Midbrain (tissue), 1 donor: ENCODE data around the gene CYB561.

Experiments used
- DNase-seq: peaks from one replicate; lab custom pipeline; 2025; lab: John Stamatoyannopoulos, UW

The CYB561 gene

DNA sequence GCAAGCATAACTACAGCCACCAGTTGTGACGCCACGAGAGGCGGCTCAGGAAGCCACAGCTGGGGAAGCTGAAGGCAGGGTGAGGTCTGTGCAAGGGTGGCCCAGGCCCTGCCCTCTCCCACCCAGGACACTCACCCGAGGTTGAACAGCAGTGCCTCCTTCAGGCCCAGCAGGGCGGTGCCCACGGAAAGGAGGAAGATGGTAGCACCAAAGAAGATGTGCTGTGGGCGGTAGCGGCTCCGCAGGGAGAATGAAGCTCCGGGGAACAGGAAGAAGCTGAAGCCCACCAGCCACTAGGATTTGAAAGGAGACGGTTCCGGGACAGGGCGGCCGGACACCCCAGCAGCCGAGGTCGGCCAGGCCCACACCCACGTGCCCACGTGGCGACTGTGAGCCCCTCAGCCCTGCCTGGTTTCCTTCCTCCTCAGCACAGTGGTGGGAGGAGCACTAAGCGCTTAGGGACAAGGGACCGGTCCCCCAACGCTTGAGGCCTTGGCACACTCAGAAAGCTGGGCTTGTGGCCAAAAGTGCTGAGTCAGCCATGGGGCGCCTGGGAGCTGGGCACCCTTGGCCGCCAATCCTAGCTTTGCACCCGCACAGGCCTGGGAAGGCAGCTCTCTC lies 11.0 kb downstream of the CYB561 start:
- peak; percentile 67 for DNase-seq

DNA sequence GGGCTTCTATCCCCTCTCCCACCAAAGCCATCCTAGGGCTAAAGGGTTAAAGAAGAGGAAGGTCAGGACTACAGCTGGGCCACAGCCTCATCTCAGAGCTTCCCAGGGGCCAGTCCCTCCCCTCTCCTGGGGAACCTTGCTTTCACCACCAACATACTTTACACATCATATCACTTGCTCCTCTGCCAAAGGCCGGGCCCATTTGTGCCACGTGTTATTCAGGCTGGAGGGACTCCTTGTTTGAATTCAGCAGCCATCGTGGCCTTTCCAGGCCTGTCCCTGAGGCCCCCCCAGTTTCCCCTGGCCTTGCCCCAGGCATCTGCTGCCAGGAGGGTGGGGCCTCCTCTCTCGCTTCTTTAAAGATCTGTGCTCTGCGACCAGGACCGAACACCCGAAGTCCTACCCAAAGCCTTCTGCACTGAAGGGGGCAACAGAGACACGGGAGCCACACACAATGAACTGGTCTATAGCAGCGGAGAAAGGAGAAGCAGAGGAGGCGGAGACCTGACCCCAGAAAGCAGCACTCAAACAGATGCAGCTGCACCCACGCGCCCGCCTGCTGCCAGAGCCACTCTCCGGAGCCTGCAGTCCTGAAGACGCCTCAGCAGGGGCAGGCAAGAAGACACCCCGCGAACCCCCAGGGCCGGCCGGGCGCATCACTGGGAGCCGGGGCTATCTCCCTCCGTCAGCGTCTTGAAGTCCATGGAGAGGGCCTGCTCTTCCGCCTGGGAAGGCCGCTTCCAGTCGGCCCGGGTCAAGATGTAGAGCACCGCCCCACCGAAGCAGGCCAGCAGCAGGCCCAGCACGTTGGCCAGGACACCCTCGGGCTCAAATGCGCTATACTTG lies 12.1 kb downstream of the CYB561 start:
- no peak for DNase-seq

GRCh38 chr17:63431939-63432804 lies 13.9 kb downstream of the CYB561 start:
- DNase-seq = no peak

GRCh38 chr17:63431618-63431938 lies 14.5 kb downstream of the CYB561 start:
- DNase-seq = no peak

DNA sequence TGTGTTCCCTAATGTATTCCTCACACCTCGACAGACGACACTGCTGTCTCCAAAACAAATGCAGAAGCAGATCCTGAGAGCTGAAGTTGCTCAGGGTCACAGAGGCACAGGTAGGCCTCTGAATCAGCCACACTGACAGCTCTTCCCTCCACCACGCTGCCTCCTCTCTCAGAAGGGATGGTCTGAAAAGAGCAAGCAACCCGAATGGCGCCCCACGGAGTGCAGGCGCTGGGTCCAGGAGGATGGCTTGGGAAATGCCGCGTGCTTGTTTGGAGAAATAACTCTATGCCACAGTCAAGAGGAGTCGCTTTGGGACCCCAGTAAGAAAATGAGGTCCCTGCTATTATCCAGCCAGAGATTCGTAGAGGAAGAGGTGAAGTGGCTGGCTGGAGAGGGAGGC lies 15.9 kb downstream of the CYB561 start:
- no peak for DNase-seq

DNA sequence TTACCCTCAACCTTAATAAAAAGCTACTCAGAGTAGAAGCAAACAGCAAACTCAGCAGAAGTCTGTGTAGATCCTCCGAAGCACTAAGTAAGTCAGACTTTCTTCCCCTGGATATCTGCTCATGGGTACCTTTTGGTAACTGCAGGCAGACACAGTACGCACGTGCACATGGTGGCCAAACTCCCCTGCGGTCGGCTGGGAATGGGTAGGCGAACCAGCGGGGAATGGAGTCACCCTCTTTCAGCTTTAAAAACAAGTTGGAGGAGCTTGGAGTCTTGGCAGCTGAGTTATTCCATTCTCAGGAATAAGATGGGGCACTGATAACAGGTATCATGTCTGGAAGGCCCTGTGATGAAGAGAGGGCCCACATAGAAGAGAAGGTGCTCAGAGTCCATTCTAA lies 16.3 kb downstream of the CYB561 start:
- no peak for DNase-seq

DNA sequence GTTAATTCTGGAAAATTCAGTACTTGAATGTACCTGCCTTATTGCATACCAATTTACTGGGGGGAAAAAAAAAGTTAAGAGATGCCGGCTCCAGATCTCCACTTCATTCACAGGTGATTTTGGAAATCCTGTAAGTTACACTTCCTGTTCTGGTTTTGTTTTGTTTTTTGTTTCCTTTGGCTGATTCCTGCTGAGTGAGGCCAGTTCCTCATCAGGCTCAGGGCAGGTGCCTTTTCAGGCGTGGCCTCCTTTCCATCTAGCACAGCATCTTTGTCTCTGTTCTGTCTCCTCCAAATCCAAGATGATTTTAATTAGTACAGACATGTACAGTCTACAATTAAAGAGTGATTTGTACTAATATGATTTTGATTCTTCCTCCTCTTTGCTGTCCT lies 19.2 kb downstream of the CYB561 start:
- DNase-seq = no peak

GRCh38 chr17:63426041-63426916 lies 19.8 kb downstream of the CYB561 start:
- DNase-seq = no peak

DNA sequence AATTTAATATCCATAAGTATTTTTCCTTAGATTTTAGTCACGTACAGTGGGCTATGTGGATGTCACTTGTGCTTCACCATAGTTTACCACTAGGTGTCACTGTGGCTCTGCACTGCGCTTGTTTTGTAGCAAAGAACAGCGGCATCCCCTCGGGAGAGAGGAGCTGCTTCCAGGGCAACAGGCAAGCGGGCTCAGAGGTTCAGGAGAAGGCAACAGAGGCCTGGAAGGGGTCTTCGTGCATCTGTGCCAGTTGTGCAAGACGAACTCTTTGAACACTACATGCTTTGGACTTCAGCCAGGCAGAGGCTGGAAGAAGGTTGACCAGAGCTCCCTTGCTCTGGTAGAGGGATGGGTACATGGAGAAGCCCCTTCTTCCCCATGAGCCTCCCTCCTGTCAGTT lies 20.6 kb downstream of the CYB561 start:
- DNase-seq = peak; percentile 81

DNA sequence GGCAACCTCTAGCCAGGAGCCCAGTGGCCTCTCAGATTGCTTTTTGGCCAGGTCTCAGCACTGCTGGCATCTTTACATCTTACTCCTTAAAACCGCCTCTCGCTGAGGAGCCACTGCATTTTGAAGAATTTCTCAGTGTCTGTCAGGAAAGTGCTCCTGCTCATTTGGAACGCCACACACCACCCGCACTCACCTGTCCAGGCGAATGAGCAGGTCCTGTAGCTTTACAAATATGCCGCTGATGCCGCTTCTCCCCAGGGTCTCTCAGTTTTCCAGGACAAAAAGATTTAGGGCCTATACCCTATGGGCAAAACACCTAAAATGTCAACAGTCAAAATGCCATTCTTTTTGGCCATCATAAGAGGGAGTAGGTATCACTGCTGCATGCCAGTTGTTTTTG lies 22.1 kb downstream of the CYB561 start:
- DNase-seq = no peak

GRCh38 chr17:63423251-63423950 lies 22.7 kb downstream of the CYB561 start:
- DNase-seq = no peak

GRCh38 chr17:63421681-63422645 lies 24.1 kb downstream of the CYB561 start:
- no peak for DNase-seq

DNA sequence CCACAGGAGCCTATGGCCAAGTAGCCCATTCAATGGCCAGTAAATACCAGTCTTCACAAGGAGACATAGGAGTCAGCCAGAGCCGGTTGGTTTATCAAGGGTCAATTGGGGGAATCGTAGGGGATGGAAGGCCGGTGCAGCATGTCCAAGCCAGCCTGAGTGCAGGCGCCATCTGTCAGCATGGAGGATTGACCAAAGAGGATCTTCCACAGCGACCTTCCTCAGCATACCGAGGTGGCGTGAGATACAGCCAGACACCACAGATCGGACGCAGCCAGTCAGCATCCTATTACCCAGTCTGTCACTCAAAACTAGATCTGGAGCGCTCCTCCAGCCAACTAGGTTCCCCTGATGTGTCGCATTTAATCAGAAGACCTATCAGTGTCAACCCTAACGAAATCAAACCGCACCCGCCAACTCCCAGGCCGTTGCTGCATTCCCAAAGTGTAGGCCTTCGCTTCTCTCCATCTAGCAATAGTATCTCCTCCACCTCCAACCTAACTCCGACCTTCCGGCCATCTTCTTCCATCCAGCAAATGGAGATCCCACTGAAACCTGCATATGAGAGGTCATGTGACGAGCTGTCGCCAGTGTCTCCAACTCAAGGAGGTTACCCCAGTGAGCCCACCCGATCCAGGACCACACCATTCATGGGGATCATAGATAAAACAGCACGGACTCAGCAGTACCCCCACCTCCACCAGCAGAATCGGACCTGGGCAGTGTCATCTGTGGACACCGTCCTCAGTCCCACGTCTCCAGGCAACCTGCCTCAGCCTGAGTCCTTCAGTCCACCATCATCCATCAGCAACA lies 25.0 kb downstream of the CYB561 start:
- no peak for DNase-seq

- no peak for DNase-seq
Observed at GRCh38 chr17:63419949-63420867, 25.9 kb downstream of the CYB561 start.

GRCh38 chr17:63419398-63419797 lies 26.7 kb downstream of the CYB561 start:
- no peak for DNase-seq

- no peak for DNase-seq
Observed at GRCh38 chr17:63418540-63418939, 27.6 kb downstream of the CYB561 start.

DNA sequence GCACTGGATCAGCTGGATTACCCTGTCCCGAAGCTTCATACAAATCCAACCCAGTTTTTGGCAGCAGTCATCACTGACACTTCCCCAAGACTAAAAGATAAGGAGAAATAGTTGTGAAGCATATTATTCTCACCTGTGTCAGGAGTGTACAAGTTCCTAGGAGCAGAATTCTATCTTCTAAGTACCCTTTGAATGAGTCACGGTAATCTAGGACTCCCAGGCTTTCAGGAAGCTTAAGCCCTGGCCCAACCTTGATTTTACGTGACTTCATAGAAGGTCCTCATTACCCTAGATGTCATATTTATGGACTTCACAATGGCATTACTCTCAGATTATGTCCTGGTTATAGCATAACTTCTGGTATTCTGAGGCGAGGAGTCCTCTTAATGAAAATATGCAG lies 31.9 kb downstream of the CYB561 start:
- no peak for DNase-seq

DNA sequence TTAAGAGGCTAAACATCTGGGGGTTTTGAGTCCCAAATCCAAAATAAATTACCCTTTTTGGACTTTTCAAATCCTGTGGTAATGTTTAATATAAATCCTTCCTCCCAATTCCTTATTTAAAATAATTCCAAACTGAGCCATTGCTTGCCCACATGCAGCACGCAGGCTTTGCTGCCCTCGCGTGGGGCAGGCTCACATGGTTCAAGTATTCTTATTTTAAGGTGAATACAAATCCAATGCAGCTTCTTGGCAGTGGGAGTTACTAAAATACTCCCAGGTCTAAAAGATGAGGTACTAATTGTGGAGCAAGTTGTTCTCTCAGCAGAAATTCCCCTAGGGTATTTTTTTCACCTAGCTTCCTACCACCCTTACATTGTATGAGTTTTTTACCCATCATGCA lies 33.0 kb downstream of the CYB561 start:
- no peak for DNase-seq
